ENCODE data around the gene INPP5K.

The INPP5K gene

DNA sequence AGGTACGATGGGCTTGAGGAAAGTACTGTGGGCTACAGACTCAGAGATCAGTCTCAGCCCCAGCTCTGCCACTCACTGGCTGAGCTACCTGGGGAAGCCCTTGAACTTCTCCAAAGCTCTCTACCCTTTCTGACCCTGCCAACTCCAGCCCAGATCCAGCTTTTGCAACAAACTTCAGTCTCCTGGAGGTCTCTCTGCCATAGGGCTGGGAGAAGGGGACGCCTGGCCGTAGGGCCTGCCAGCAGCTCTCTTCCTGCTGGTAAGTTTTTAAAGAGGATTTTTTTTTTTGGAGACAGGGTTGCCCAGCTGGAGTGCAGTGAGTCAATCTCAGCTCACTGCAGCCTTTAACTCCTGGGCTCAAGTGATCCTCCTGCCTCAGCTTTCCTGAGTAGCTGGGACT lies 11.5 kb downstream of the INPP5K start:
- DNase-seq: no peak

DNA sequence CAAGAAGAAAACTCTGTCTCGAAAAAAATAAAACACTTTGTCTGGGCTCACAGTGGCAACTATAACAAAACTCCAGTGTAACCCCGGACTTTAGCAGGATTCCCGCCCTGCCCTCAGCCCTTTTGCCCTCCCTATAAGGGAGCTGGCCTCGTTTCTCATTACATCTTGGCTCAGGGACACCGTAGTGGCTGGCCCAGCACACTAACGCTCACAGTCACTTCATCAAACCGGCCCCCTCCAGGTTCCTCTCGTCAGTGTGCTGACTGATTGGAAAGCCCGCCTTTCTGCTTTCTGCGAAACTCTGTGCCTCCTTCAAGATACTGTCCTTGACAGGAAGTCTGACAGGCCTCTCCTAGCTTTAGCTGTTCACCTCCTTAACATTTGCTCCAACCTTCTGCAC lies 12.7 kb downstream of the INPP5K start:
- no peak for DNase-seq

DNA sequence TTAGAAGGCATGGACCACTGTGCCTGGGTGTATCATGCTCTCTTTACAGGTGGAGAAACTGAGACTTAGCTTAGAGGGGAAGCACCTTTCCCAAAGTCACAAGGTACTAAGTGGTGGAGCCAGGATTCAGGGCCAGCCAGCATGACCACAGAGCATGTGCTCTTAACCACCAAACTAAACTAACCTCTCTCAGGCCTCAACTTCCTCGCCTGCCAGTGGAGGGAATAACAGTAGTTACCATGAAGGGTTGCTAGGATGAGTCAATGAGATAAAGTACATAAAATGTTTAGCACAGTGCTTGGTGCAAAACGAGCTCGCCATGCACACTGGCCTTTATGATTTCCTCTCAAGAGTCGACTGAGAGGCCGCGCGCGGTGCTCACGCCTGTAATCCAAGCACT lies 17.5 kb downstream of the INPP5K start:
- DNase-seq: no peak

DNA sequence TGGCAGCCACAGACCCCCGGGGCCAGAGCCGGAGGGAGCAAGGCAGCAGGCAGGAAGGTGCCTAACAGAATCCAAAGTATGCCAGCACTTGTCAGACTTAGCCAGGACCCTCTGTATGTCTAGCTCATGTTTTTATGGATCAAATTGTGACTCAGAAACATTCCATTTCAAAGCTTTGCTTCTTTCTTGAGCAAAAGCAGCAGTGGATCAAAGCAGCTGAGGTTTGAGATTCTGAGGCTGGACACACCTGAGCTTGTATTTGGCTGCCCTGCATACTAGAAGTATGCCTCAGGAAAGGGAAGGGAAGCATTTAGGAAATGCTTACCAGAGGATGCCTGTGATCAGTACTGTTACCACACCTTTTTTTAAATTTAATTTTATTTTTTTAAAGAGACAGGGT lies 18.2 kb downstream of the INPP5K start:
- DNase-seq: no peak

DNA sequence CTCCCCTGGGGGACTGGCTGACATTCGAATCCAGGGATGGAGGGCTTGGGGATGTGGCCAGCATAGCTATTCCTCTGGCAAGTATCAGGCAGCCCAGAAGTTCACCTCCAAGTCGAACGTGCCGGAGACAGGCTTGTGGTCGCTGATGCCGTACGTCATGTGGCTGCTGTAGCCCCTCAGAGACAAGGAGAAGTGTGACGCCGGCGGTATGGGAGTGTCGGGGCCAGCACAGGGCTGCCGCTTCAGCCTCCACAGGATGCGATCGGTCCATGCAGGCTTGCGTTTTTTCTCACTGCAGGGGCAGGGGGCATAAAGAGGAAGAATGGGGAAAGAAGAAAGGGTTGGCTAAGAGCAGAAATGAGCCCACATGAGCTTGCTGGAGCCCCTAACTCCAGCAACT lies 18.6 kb downstream of the INPP5K start:
- no peak for DNase-seq

DNA sequence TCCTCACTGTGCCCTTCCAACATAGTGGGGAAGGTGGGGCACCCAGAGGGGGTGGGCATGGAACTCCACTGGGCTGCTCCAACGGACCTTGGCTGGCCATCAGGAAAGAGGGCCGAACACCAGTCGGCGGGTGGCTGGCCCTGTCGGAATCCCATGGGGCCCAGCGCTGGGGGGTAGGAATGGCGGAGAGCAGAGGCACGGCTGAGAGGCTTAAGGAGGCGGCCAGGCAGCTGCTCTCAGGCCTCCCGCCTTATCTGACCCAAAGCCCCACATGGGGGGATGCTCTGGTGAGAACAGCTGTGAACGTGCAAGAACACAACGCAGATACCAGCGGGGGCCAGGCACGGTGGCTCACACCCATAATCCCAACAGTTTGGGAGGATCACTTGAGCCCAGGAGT lies 19.5 kb downstream of the INPP5K start:
- no peak for DNase-seq

DNA sequence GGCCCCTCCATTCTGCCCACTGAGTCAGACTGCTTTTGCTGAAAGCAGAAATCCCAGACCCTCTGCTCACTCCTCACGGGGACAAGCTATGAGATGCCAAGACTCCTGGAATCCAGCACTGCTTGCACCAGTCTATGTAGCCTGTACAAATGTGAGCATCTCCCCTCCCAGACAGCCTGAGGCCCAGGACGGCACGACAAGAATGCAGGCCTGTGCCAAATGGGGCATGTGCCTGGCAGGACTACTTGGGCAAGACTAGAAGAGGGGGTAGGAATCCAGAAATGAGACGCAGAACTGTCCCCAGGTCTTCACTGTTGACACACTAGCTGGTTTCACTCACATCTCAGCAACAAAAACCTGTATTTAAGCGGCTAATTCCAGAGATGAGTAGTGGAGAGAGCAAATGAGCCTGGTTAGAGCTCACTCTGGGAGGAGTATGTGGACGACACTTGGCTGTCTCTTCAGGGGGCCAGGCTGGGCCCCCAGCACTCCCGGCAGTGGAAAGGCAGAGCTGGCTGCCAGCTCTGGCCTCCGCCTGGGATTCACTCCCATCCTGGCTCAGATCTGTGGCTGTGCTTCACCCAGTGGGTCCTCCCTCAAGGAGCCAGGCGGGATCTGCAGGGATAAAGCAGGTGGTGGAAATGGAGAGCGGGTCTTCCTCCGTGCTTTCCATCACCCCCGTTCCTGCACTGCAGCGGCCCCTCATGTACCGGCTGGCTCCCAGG lies 21.0 kb downstream of the INPP5K start:
- no peak for DNase-seq

DNA sequence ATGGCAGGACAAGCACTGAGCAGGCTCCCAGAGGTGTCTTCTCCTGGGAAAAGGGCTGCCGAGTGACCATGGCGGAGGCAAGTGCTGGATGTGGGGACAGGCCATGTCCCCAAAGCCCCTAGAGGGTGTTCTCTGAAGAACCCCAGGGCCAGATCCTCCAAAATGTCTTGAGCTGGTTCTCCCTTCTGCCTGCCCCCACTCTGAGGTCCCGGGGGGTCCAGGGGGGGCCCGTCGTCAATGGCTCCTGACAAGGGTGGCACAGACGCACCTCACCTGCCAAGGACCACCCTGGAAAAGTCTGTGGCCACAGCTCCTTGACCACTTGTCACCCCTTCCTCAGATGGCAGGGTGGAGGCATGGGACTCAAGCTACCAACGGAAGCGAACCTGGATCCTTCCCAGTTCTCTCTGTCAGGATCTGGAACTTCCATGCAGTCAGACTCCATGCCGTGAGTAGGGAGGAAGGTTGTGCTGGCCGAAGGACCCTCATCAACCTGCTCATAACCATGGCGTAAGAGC lies 21.6 kb downstream of the INPP5K start:
- DNase-seq: no peak

DNA sequence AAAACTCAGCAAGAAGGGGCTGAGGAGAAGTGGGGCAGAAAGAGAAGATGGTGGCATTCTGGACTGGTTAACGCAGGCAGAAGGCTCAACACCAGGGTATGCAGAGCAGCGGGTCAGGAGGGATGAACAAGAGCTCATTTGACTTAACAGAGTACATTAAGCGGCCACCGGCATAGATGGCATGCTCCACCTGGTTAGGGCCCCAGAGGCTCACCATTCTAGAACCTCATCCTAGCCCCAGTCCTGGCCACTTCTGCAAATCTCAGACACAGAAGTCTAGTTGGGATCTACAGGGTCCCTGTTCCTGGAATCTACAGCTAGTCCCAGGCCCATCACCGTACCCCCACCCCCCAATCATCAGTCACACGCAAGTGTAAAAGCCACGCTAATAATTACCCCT lies 22.2 kb downstream of the INPP5K start:
- no peak for DNase-seq

DNA sequence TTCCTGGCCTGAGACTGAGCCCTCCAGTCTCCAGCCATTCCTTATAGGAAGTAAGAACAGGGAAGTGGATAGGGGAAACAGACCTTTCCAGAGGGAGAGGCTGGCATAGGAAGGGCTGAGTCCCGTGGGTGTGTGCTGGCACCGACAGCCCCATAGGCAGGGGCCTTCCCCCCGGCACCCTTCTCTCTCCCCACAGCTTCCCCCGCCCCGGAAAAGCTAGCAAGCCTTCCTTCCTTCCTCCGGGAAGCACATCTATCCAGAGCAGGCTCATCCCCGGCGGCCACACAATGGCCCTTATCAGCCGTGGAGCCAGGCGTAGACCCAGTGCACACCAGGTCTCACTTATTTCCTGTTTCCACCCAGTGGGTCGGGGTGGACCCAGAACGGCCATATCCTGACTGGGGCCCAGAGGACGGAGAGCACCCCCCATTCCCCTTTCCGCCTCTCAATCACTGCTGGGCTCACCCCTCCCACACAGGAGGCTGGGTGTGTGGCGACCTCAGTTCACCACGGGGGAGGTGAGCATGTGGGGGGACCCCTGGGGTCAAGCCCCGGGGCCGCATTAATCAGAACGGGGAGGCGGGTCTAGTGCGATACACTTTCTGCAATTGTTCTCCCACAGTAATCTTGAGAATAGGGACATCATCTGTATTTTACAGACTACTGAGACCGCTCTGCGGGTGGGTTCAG lies 23.0 kb downstream of the INPP5K start:
- no peak for DNase-seq

DNA sequence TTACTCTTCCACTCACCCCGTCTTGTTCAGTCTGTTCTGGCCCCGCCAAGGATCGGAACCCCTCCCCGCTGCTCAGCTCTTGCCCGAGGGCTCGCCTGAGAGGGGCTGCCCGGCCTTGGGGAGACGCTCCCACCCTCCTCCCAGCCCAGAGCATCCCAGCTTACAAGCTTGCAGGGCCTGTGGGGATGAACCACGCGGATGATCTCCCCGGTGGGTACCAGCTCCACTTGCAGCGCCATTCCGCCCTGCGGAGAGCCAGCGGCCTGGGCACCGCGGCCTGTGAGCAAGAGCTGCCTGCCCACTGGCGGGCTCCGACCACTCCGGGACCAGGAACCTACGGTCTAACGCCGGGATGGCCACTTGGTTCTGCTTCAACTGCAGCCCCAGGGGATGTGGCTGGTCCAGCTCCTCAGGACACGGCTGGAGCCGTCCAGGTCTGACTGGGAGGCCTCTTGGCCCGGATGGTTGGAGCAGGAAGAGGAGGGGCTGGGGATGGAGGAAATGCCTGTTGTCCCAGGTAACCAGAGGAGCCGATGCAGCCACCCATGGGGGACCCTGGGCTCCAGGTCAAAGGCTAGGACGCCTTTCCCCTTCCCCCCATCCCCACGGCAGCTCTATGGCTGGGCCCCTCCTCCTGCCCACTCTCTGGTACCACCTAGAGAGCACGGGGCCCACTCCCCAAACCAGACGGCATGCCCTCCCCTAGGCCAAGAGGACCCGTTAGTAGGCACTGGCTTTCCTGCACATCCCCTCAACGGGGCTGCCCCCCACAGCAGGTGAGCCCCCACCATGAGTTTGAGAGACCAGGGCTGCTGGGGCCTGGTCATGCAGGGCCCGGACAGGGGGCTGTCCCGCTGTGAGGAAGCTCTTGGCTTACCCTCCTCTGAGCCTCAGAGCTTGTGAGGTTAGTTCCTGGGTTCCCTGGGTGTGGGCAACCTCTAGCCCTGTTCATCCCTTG lies 23.9 kb downstream of the INPP5K start, which contains the start of gene MYO1C:
TSS of gene MYO1C (minus strand) at position 438 of the 958 bp plus-strand sequence. CDS start at position 239, 199 bp downstream.
- no peak for DNase-seq

DNA sequence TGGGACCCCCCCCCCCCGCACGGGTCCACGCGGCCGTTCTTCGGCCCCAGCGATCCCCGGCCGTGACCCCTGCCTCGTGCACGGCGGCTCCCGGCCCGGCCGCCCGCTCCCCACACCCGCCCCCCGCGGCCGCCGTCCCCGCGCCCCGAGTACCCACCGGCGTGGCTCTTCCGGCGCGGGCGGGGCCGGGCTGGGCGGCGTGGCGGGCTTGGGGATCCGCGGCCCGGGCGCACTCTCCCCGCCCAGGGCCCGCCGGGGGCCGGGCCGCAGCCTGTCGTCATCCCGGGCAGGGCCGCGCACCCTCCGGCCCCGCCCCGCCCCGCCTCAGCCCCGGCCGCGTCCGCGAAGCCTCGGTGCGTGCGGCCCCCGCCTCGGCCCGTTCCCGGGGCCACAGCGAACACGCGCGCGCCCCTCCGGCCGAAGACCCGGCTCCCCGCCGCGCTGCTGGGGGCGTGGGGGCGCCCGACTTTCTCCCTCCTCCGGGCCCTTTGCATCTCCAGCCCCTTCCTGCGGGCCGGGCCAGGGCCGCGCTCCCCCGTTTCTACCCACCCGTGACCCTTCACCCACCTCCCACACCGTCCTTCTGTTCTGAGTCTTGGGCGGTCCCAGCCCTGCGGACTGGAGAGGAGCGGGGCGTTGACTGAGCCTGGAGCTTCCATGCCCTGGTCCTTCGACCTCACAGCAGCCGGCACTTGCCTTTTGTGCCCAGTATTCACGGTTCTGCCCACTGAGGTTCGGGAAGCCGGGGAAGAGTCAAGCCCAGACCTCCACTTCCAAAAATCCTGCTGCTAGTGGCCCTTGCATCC lies 24.8 kb downstream of the INPP5K start:
- no peak for DNase-seq

DNA sequence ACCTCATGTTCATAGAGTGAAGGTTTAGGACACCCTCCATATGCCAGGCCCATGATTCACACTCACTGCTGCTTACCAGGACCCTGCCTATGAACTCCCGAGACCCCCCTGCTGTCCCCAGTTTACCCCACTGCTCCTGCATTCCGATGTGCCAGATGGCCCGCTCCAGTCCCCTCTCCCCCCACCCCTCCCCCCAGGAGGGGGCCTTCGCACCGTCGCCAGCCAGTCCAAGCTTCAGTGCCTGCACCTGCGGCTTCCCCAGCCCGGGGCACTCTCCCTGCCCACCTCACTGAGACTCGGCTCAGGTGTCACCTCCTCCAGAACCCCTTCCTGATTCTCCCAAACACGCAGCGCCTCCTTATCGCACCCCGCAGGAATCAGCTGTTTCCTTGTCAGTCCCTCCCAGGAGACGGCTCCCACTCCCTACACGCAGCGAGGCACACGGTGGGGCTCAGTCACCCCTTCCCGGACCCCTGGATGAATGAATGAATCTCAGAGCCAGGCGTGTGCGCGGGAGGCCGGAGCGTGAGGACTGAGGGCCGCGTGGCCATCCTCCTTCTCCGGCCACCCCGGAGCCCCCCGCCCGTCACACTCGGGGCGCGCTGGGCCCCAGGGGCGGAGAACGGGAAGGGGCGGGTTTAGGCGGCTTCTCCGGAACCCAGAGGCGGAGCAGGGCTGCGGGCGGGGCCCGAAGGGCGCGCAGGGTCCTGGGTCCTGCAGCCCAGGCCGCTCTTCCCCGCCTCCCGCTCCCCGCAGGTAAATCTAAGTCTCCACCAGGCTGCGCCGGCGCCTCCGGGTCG lies 25.6 kb downstream of the INPP5K start:
- DNase-seq: peak; percentile 56

DNA sequence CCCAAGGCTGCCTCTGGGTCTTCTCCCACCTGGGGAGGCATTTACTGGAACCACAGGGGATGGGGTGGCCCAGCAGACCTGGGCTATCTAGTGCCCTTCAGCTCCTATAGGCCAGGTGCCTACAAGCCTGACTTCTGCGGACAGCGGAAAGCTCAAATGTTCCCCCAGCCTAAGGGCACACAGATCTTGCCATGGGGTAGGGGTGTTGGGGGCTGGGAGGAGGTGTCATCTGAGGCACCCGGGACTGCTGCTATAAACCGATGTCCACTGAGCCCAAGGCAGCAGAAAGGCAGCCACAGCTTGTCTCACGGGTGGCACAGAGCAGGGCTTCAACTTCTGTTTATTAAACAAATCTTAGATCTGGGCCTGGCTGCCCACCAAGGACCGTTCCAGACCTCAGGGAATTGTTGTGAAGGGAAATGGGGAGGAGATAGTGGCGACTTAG lies 27.6 kb downstream of the INPP5K start:
- no peak for DNase-seq

DNA sequence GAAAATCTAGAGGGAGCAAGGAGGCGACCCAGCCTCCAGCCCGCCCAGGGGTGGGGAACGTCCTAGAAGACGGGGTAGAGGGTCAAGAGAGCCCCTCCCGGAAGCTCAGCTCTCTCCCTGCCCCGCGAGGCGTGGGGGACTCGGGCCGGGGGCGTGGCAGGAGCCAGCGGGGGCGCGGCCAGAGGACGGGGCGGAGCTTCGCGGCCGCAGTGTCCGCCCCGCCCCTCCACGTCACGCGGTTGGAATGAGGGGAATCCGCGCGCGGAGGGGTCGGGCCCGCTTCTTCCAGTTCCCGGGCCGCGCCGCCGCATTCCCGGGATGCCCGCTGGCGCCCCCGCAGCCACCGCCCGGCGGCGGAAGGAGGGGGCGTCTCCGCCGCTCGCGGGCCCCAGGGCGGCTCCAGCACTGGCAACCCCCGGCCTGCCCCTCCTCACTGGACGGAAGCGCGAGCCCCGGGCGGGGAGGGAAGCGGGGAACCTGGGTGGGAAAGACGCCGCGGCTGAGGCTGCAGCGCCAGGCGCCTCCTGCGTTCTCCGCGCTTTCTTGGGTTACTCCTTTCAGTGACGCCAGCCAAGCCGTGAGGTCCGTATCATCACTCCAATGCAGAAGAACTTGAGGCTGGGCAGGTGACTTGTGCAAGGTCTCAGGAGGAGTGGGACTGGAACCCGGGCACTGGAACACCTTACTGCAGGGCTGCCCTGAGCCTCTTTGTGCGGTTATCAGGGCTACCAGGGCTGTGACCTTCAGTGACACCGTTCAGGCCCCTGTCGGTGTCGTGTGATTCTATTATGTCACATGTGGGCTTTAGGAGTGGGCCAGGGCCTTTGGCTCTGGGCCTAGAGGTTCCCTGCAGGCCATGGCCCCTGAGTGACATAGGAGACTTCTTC lies 28.2 kb downstream of the INPP5K start:
- peak; percentile 61 for DNase-seq

DNA sequence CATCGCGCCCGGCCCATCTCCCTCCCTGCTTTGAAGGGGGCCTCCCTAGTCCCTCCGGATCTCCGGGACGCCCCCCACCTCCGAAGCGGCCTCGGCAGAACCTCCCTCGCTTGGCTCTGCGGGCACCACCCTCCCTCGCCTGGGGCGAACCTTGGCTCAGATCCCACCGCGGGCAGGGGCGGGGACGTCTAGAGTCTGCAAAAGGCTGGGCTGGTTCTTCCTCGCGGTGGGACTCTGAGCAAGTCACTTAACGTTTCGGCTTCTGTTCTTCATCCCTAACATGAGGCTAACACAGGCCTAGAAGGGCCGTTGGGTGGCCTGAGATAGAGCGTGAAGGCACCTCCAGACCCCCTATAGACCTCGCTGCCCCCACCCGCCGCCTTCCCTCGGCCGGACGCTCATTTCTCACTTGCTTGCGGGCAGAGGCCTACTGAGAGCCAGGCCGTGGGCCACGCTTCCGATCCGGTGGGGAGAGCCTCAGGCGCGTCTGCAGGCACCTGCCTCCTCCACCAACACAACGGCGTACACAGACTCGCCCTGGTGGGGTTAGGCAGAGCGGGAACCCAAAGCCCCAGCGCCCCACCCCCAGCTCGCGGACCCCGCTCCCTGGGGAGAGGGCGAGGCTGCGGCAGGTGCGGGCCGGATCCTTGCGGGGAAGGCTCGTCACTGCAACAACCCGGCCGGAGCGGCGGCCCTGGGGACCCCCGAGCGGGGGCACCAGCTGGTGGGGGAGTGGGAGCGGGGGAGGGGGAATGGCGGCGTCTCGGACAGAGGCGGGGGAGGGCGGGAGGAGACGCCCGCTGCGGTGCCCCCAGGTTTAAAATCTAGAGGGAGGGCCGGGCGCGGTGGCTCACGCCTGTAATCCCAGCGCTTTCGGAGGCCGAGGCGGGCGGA lies 29.4 kb downstream of the INPP5K start:
- peak; percentile 72 for DNase-seq

DNA sequence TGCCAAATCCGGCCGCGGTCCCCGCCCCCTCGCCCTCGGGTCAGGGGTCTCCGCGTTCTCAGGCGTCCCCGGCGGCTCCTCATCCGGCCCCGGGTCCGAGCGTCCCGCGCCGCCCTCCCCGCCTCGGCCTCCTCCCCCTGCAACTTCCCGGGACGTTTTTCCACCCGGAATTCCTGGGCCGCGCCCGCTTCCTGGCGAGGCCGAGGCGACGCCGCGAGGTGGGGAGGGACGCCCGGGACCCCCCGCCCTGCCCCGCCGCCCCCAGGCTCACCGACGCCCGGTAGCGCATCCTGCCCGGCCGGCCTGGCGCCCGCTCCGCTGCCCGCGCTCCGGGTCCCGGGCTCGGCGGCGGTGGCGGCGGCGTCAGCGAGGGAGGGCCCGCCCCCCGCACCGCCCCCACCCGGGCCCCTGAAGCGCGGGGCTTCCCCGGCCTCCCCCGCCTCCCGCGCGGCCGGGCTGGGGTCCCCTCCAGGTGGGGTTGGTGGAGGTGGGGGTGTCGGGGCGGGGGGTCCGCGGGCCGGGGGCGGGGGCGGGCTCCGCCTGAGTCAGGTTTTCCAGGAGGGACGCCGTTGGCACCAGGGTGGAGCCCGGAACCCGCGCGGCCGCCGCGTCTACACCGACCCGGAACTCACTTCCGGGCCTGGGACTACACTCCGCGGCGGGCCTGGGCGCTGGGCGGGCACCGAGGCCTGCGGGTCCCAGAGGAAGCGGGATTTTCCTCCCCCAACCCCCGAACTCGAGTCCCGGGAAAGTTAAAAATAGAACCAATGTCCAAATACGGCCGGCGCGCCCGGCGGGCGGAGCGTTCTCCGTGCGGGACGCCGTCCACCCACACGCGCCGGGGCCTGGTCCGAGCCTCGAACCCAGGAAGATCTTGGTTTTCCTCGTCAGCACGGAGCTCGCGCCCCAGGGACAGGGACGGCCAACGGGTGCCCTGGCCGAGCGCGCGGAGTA lies 30.7 kb downstream of the INPP5K start:
- peak; percentile 47 for DNase-seq

Data from activated gamma-delta T cell treated with Interleukin-2 at 50 U/mL for 16 hours (primary cell).